Nephron (organoid): Measurements from ENCODE around the gene DSCAML1.

Source experiments
- H3K27ac Mint-ChIP-seq, 3 experiments: 2 replicates each; pipeline ENCODE4 v1.8.0; 2020; ENCODE audit warnings: mixed read lengths in 3 of 3, mild to moderate bottlenecking in 2 of 3, moderate library complexity in 1 of 3
- H3K27me3 Mint-ChIP-seq: 2 replicates; pipeline ENCODE4 v1.8.0; 2021; ENCODE audit warnings: low read depth, mild to moderate bottlenecking, moderate library complexity, mixed read lengths
- H3K36me3 Mint-ChIP-seq: 2 replicates; pipeline ENCODE4 v1.8.0; 2020; ENCODE audit warnings: low read depth, mixed read lengths
- H3K4me1 Mint-ChIP-seq: 2 replicates; pipeline ENCODE4 v1.8.0; 2020; ENCODE audit warnings: mixed read lengths
- H3K4me3 Mint-ChIP-seq, 3 experiments: 2 replicates each; pipeline ENCODE4 v1.8.0; 2020; ENCODE audit warnings: mild to moderate bottlenecking in 3 of 3, mixed read lengths in 3 of 3, moderate library complexity in 2 of 3
- H3K9me3 Mint-ChIP-seq: 2 replicates; pipeline ENCODE4 v1.8.0; 2020; ENCODE audit warnings: mixed read lengths
- CTCF ChIP-seq, 3 experiments: fragments of 200-600 bp; sonication (generic); IDR thresholded peaks; one replicate each; pipeline ENCODE4 v1.5.0; 2021; ENCODE audit warnings: antibody characterized with exemption in 3 of 3; ENCODE audit not compliant: unreplicated experiment in 3 of 3

DSCAML1 gene

GRCh38 chr11:117449111-117449693 lies 347.8 kb downstream of the DSCAML1 start:
- no peak overlapping the region for H3K27ac Mint-ChIP-seq
- peaks cover 27% of the 10 kb centered on the region for H3K27me3 Mint-ChIP-seq
- peaks cover 12% of the 10 kb centered on the region for H3K36me3 Mint-ChIP-seq
- no peak for TF ChIP-seq CTCF (IDR thresholded peaks at IDR 0.05; ENCODE audit: unreplicated experiment in 3 of 3)
- no peak overlapping the region for H3K4me3 Mint-ChIP-seq
- H3K9me3 Mint-ChIP-seq: peaks cover 14% of the 10 kb centered on the region
- H3K4me1 Mint-ChIP-seq: peaks cover 8% of the 10 kb centered on the region

GRCh38 chr11:117444711-117445658 lies 352.0 kb downstream of the DSCAML1 start:
- Mint-ChIP-seq H3K4me1 (peaks cover 16% of the 10 kb centered on the region), H3K4me3 (no peak overlapping the region), H3K27me3 (peaks cover 33% of the 10 kb centered on the region), H3K27ac (no peak overlapping the region), H3K36me3 (peaks cover 4% of the 10 kb centered on the region), H3K9me3 (peaks cover 2% of the 10 kb centered on the region)
- no peak for TF ChIP-seq CTCF (IDR thresholded peaks at IDR 0.05; ENCODE audit: unreplicated experiment in 3 of 3)

- H3K27me3 Mint-ChIP-seq: peaks cover 32% of the 10 kb centered on the region
- TF ChIP-seq CTCF (IDR thresholded peaks at IDR 0.05; ENCODE audit: unreplicated experiment in 3 of 3): no peak
- H3K4me1 Mint-ChIP-seq: peaks cover 16% of the 10 kb centered on the region
Observed at GRCh38 chr11:117444256-117444655, 352.8 kb downstream of the DSCAML1 start.

GRCh38 chr11:117443266-117444186 lies 353.5 kb downstream of the DSCAML1 start:
- Mint-ChIP-seq H3K4me3 (peak overlapping the region; percentile 32 to 64 (median 62)), H3K4me1 (peaks cover 16% of the 10 kb centered on the region), H3K27me3 (peaks cover 36% of the 10 kb centered on the region)

More at GRCh38 chr11:117444256-117444655, 352.8 kb downstream of the DSCAML1 start:
- Mint-ChIP-seq H3K36me3 (peaks cover 4% of the 10 kb centered on the region), H3K4me3 (no peak overlapping the region), H3K9me3 (peaks cover 2% of the 10 kb centered on the region), H3K27ac (no peak overlapping the region)

More at GRCh38 chr11:117443266-117444186, 353.5 kb downstream of the DSCAML1 start:
- Mint-ChIP-seq H3K27ac (peak overlapping the region in 2 of 3 experiments; percentile 27 to 30), H3K9me3 (peaks cover 2% of the 10 kb centered on the region), H3K36me3 (peaks cover 4% of the 10 kb centered on the region)
- peak; percentile 70 to 81 (median 75) for TF ChIP-seq CTCF (IDR thresholded peaks at IDR 0.05; ENCODE audit: unreplicated experiment in 3 of 3)
